Esophagus (tissue), 2 donors: ENCODE data around the gene CTXN3. TPM values are rescaled to one million over a fixed set of nuclear protein-coding genes. Genes with fewer than 3 reads are reported as not detected.

Experiments used
- H3K27ac ChIP-seq, 2 donors: one replicate each; pipeline ENCODE4 v1.5.1; 2013; ENCODE audit warnings: low read depth in 2 of 2, mild to moderate bottlenecking in 2 of 2, inconsistent platforms in 1 of 2, low read length in 1 of 2, moderate library complexity in 1 of 2
- H3K27me3 ChIP-seq, 2 donors: one replicate each; pipeline ENCODE4 v1.6.1; 2013; ENCODE audit warnings: low read length in 2 of 2, control low read depth in 1 of 2, mild to moderate bottlenecking in 1 of 2; ENCODE audit not compliant: insufficient read depth in 2 of 2, control insufficient read depth in 1 of 2
- H3K36me3 ChIP-seq, 2 donors: one replicate each; pipeline ENCODE4 v1.6.1; 2013; ENCODE audit warnings: low read length in 1 of 2; ENCODE audit not compliant: control insufficient read depth in 2 of 2, insufficient read depth in 2 of 2
- H3K4me1 ChIP-seq, 2 donors: one replicate each; pipeline ENCODE4 v1.6.1; 2013; ENCODE audit warnings: low read length in 1 of 2; ENCODE audit not compliant: control insufficient read depth in 2 of 2, insufficient read depth in 2 of 2
- H3K4me3 ChIP-seq, 2 donors: one replicate each; pipeline ENCODE4 v1.5.1; 2013; ENCODE audit warnings: low read length in 2 of 2, mild to moderate bottlenecking in 2 of 2, low read depth in 1 of 2, moderate library complexity in 1 of 2
- H3K9me3 ChIP-seq, 2 donors: one replicate each; pipeline ENCODE4 v1.6.1; 2013; ENCODE audit warnings: mild to moderate bottlenecking in 2 of 2, low read depth in 1 of 2, low read length in 1 of 2, moderate library complexity in 1 of 2; ENCODE audit not compliant: control insufficient read depth in 2 of 2, insufficient read depth in 1 of 2
- WGBS, 2 donors: extraction: QIAGEN DNeasy Blood & Tissue Kit; methylation state at CpG; one replicate each; pipeline ENCODE4 v1.1.7; 2013; 5-methylcytosine and 5-hydroxymethylcytosine counted together
- polyA plus RNA-seq, 2 donors: library from polyadenylated mRNA; stranded (reverse); fragments of 200-250 nt; gene quantifications; one replicate each; pipeline ENCODE4 v1.2.3, GENCODE V29; 2013
- donor health status: healthy with polysubstance abuse.
- donor health status: Bipolar disorder and iron deficiency.

The CTXN3 gene
- polyA plus RNA-seq, 2 donors, result 0.04 to 0.14 TPM

DNA sequence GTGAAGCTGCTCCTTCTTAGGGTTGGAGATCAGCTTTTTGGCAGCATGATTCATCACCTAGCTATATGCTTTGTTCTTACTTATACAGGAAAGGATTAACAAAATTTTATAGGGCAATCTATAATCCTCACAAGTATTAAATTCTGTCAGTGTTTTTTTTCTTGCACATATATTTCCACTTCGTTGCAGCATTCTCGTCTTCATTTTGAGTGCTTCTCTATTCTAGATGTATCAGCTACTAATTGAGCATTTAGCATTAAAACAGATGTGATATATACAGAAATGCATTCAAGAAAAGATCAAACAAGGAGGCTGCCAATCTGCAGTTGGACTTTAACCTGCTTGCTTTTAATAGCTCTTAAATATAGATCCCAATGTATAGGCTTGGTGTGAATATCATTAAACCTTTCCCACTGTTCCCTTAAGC, 3.6 kb upstream of the CTXN3 start:
- Histone ChIP-seq H3K27me3 (no peaks in the 10 kb centered on the region), H3K9me3 (no peaks in the 10 kb centered on the region), H3K4me1 (peaks cover 2 to 5% of the 10 kb centered on the region in 2 donors), H3K36me3 (no peaks in the 10 kb centered on the region), H3K27ac (no peak overlapping the region), H3K4me3 (no peak overlapping the region)
- WGBS, 2 donors, result 55 to 58% methylated on average over 2 of the region's 2 CpGs

DNA sequence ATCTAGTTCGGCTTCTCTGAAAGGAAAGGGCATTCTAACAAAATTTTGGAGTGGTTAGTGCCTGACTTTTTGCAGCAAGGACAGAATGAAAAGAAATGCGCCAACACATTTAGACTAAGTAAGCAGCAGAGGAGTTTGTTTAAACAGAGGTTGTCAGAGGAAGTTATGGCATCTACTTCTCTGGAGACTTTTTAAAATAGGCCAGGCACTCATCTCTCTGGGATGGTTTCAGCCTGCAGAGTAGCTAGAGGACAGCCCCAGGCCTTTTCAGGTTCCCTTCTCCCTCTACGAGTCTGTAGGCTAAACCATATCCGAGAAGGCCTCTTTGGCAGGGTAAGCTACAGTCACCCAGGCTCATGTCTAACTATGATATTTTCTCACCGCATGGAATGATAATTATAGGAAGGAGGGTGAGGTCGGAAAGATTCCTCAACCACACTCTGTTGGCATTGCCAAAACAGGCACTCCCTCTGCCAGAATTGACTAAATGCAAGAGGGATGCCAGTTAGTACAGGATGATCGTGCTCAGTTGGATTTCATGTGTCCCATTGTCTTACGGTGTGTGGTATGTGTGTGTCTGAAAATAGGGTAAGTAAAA, 1.4 kb upstream of the CTXN3 start:
- Histone ChIP-seq H3K27me3 (no peaks in the 10 kb centered on the region), H3K27ac (peak overlapping the region; percentile 9 to 73), H3K4me1 (peaks cover 2 to 5% of the 10 kb centered on the region in 2 donors), H3K9me3 (no peaks in the 10 kb centered on the region), H3K4me3 (no peak overlapping the region), H3K36me3 (no peaks in the 10 kb centered on the region)
- 46 to 67% methylated on average over 8 of the region's 8 CpGs for WGBS, 2 donors

DNA sequence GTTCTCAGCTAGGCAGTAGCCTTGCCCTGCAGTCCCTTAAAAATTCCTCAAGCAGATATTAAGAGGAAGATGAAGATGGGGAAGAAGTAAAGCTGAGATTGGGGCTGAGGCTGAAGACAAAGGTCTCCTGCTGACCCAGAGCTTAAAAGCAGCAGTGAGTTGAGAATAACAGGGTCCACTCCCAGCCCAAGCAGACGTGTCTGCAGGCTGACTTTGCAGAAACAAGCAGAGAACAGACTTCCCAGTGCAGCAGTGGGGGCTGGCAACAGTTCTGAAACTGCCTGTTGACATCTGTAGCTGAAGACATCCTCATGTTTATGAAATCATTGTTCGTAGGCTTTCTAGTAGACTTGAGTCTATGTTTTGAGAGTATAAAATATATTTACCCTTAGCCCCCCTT, 1.1 kb downstream of the CTXN3 start:
- Histone ChIP-seq H3K27ac (peak overlapping the region in 1 of 2 donors; percentile 11), H3K4me3 (no peak overlapping the region), H3K27me3 (no peaks in the 10 kb centered on the region), H3K4me1 (peaks cover 2 to 3% of the 10 kb centered on the region in 2 donors), H3K36me3 (no peaks in the 10 kb centered on the region), H3K9me3 (no peaks in the 10 kb centered on the region)
- WGBS, 2 donors, result 17 to 30% methylated on average over 2 of the region's 2 CpGs

DNA sequence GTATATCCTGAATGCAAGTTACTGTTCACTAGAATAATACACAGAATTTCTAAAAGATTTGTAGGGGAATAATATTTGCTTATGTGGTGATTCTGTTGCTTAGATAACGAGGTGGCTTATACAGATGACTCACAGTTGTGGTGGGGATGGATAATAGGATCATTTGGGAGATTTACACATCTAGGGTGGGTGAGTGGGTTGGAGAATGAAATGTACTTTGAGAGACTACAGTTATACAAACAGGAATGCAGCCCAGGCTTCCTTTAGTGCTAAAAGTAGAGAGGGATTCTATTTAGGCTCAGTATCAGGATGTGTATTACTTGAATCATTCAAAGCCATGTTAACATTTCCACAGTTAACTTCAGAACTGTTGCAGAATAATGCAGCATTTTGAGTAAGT, 1.8 kb downstream of the CTXN3 start:
- no peaks in the 10 kb centered on the region for H3K36me3 ChIP-seq
- H3K27ac ChIP-seq, result no peak overlapping the region
- H3K4me1 ChIP-seq, result peaks cover 2 to 3% of the 10 kb centered on the region in 2 donors
- no peaks in the 10 kb centered on the region for H3K27me3 ChIP-seq
- 26 to 41% methylated on average over 1 of the region's 1 CpG for WGBS, 2 donors
- H3K4me3 ChIP-seq, result no peak overlapping the region
- H3K9me3 ChIP-seq, result no peaks in the 10 kb centered on the region

DNA sequence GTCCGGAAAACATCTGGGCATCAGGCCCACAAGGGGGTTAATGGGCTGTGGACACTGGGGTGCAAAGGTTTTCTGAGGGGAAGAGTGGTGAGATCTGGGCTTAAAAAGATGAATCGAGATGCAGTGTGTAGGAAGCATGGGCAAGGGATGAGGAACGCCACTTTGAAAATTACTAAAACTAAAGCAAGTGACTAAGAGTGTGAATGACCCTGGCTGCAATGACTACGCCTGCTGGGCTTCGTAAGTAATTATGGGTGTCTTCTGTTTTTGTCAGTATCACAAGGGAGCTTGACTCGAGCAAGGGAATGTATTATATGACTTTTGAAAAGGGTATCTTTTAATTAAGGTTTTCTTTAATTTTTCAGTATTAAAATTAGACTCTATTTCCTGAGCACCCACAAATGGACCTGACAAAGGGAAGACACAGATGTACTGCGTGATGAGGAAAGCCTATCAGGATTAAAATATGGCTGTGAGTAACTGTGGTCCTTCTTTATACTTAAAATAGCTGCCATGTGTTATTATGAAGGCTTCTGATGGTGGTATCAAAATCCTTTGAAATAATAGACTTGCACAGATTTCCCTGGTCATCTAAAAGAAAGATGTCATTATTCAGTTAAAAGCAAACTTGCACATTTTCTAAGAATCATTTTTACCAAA, 4.2 kb downstream of the CTXN3 start:
- no peak overlapping the region for H3K27ac ChIP-seq
- H3K9me3 ChIP-seq, result no peaks in the 10 kb centered on the region
- H3K4me3 ChIP-seq, result no peak overlapping the region
- peaks cover 3 to 4% of the 10 kb centered on the region in 2 donors for H3K4me1 ChIP-seq
- 86 to 89% methylated on average over 7 of the region's 7 CpGs for WGBS, 2 donors
- no peaks in the 10 kb centered on the region for H3K27me3 ChIP-seq
- no peaks in the 10 kb centered on the region for H3K36me3 ChIP-seq

DNA sequence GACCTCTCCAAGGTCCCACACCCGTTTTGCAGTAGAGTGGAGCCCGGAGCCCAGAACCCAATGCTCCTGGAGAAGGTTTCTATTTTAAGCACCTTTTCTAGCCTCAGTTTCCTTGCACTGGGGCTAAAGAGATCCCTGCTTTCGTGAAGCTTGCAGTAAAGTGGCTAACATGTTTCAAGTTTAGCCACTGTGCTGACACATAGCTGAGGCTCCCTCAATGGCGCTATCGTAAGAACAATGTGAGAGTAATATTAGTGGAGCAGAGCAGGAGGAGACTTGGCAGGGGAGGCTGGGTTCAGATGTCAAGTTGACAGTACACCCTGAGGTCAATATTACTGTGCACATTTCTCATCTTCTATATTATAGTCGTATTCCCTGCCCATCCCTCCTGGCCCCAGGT, 7.9 kb downstream of the CTXN3 start:
- Histone ChIP-seq H3K36me3 (no peaks in the 10 kb centered on the region), H3K27ac (no peak overlapping the region), H3K4me3 (no peak overlapping the region), H3K9me3 (no peaks in the 10 kb centered on the region), H3K4me1 (peaks cover 0 to 2% of the 10 kb centered on the region in 2 donors), H3K27me3 (no peaks in the 10 kb centered on the region)
- WGBS, 2 donors, result 80% methylated on average over 6 of the region's 6 CpGs

DNA sequence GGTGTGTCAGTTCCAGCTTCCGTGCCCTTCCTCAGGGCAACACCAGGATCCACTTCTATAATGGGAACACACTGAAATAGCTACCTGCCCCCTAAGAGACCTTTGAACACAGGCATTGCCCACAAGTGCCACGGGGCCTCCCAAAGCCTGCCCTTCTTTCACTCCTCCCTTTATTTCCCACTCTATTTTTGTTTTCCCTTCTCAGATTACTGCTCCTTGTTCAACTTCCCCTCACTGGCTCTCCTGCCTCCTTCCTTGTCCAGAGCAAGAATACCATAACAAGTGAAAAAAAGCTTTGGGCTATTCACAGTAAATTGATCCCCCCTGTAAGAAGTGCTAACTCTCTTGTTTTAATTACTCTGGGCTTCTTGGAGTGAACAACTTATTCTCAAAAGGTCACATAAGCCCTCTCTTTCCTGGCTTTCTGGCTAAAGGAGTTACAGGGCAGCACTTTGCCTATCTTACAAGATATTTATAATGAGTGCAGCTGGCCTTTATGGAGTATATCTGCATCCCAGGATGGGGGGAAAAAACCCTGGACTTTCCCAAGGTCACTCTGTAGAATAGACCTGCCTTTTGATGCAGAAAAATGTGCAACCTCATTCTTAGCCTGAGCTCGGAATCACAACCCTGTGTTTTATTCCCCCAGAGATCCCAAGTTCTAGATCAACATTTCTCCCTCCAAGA, 11.3 kb downstream of the CTXN3 start:
- 62% methylated on average over 3 of the region's 3 CpGs for WGBS, 2 donors
- H3K4me1 ChIP-seq, result peaks cover 0 to 2% of the 10 kb centered on the region in 2 donors

DNA sequence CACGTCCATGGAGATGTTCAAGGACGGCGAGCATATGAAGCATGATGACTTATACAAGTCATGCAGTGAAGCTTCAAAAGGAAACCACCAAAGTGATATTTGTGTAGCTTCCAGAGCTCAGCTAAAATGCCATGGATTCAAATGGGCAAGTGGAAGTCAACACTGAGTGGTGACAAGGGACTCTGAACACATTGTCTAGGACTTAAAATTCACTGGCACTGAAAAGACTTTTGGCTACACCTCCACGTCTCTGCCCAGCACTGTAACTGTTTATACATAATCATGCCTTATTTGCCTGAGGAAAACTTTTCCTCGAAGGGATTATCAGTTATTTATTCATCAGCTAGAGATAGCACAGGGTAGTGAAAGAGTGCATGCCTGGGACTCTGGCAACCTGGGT, 15.2 kb downstream of the CTXN3 start:
- Histone ChIP-seq H3K4me1 (no peaks in the 10 kb centered on the region), H3K4me3 (no peak overlapping the region), H3K27ac (no peak overlapping the region), H3K36me3 (no peaks in the 10 kb centered on the region), H3K9me3 (no peaks in the 10 kb centered on the region), H3K27me3 (no peaks in the 10 kb centered on the region)
- 69 to 71% methylated on average over 5 of the region's 5 CpGs for WGBS, 2 donors

More for the DNA sequence above, 11.3 kb downstream of the CTXN3 start:
- Histone ChIP-seq H3K4me3 (no peak overlapping the region), H3K27me3 (no peaks in the 10 kb centered on the region), H3K36me3 (no peaks in the 10 kb centered on the region), H3K9me3 (no peaks in the 10 kb centered on the region), H3K27ac (no peak overlapping the region)

DNA sequence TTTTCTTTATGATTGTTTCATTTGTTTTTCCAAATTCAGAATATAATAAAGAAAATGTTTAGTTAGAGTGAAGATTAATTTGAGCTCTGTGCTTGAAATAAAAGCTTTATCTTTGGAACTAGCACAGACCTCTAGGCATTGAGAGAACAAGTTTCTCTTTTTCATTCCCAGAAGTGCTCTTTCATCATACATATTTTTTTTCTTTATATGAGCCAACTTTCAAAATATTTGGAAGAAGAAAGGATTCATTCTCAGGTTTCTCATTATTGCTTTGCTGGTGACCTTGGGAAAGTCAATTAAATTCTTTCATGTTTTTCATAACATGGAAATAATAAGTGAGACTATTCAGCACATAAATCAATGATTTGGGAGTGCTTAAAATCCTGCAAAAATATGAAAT, 16.8 kb downstream of the CTXN3 start:
- H3K4me1 ChIP-seq, result no peaks in the 10 kb centered on the region
- H3K9me3 ChIP-seq, result no peaks in the 10 kb centered on the region
- no peaks in the 10 kb centered on the region for H3K27me3 ChIP-seq
- no peak overlapping the region for H3K27ac ChIP-seq
- no peak overlapping the region for H3K4me3 ChIP-seq
- no peaks in the 10 kb centered on the region for H3K36me3 ChIP-seq
